G401 (cell line): ENCODE data around the gene UNC13C. TPM values are rescaled to one million over a fixed set of nuclear protein-coding genes. Genes with fewer than 3 reads are reported as not detected.

Source experiments
- DNase-seq: peaks from one replicate; pipeline ENCODE4 v3.0.0-alpha.2; 2015; ENCODE audit warnings: low spot score
- in situ Hi-C: cut with HindIII; loops from 2 replicates; pipeline ENCODE4 v1.10.0; 2016; ENCODE audit warnings: low sequenced_read_pairs, mixed read lengths
- total RNA-seq: library from RNA; depleted of rRNA; stranded (reverse); fragments of >200 nt; shearing (Covaris generic); gene quantifications from 2 replicates; pipeline ENCODE4 v1.2.3, GENCODE V29; 2014; rRNA removed

The UNC13C gene
- total RNA-seq, 1 experiment from 2014 or later, result not detected

GRCh38 chr15:54681584-54681983, 703.3 kb downstream of the UNC13C start:
- DNase-seq, result no peak
- in situ Hi-C loops, result no loop called here

Other genes starting within 250 kb of the UNC13C start
- gene WDR72, start 218.8 kb upstream of the UNC13C start, total RNA-seq, result not detected in 2 replicates